ENCODE data around the gene SPOPL. TPM values are rescaled to one million over a fixed set of nuclear protein-coding genes. Genes with fewer than 3 reads are reported as not detected.

The SPOPL gene
- total RNA-seq = 12.6 and 13.4 TPM in 2 replicates

GRCh38 chr2:138501425-138502254 is at the start of gene SPOPL:
Gene SPOPL (plus strand): TSS chr2:138501770. CDS start chr2:138550217, 48,447 bp downstream.

